Activated B cell treated with CpG ODN at 0.5 μM for 24 hours (primary cell): ENCODE data around the gene PI4KA. TPM values are rescaled to one million over a fixed set of nuclear protein-coding genes. Genes with fewer than 3 reads are reported as not detected.

Experiments used
- ATAC-seq: fragments of 200-7000 bp; cut with Tn5 transposase; one replicate; pipeline ENCODE4 v1.10.0; 2021; ENCODE audit warnings: low read depth, mild to moderate bottlenecking, moderate library complexity
- CTCF ChIA-PET: fragments of 350-600 bp; sonication (Branson Sonifier 250); formaldehyde crosslinking; loops from one replicate; lab custom pipeline; 2021; ENCODE audit warnings: antibody characterized with exemption; lab: Charles Lee
- POLR2A ChIA-PET: fragments of 350-600 bp; sonication (Branson Sonifier 250); formaldehyde crosslinking; loops from one replicate; lab custom pipeline; 2021; ENCODE audit warnings: antibody characterized with exemption; lab: Charles Lee
- DNase-seq: peaks from one replicate; pipeline ENCODE4 v3.0.0; 2022
- H3K27ac Mint-ChIP-seq: one replicate; pipeline ENCODE4 v1.8.0; 2020; ENCODE audit warnings: mixed read lengths
- H3K27me3 Mint-ChIP-seq: one replicate; pipeline ENCODE4 v1.8.0; 2021; ENCODE audit warnings: mixed read lengths
- H3K36me3 Mint-ChIP-seq: one replicate; pipeline ENCODE4 v1.8.0; 2021; ENCODE audit warnings: low read depth, mixed read lengths
- H3K4me1 Mint-ChIP-seq: one replicate; pipeline ENCODE4 v1.8.0; 2021; ENCODE audit warnings: mixed read lengths
- H3K4me3 Mint-ChIP-seq: one replicate; pipeline ENCODE4 v1.8.0; 2020; ENCODE audit warnings: mild to moderate bottlenecking, mixed read lengths
- H3K9me3 Mint-ChIP-seq: one replicate; pipeline ENCODE4 v1.8.0; 2020; ENCODE audit warnings: mixed read lengths
- CTCF ChIP-seq: fragments of 200-600 bp; IDR thresholded peaks from one replicate; pipeline ENCODE4 v1.8.0; 2022; ENCODE audit warnings: antibody characterized with exemption, mild to moderate bottlenecking
- intact Hi-C: fragments of 100-400 bp; cut with micrococcal nuclease; formaldehyde crosslinking; loops from one replicate; pipeline ENCODE4 v1.15.1; 2024
- total RNA-seq: library from RNA; stranded (reverse); gene quantifications from 2 replicates; pipeline ENCODE4 v1.2.3, GENCODE V29; 2022

PI4KA gene
- total RNA-seq, 1 donor from 2014 or later = 114 TPM

- Mint-ChIP-seq H3K4me3 (no peak overlapping the region), H3K27me3 (no peaks in the 10 kb centered on the region), H3K27ac (no peak overlapping the region), H3K4me1 (peaks cover 33% of the 10 kb centered on the region), H3K9me3 (no peaks in the 10 kb centered on the region), H3K36me3 (peaks cover 64% of the 10 kb centered on the region)
- ChIA-PET CTCF (interaction anchor here (1.1 kb wide), 1 partner anchor 13 kb away, joined by 3 read pairs; no protein-coding TSS in a partner anchor), POLR2A (no interaction called here)
- no peak for TF ChIP-seq CTCF
- ATAC-seq (no peak), DNase-seq (no peak)
- intact Hi-C loops = no loop called here
Observed at GRCh38 chr22:20744456-20744855, 114.2 kb downstream of the PI4KA start.

- Mint-ChIP-seq H3K27me3 (no peaks in the 10 kb centered on the region), H3K9me3 (no peaks in the 10 kb centered on the region), H3K36me3 (peaks cover 70% of the 10 kb centered on the region), H3K4me1 (peaks cover 22% of the 10 kb centered on the region), H3K27ac (no peak overlapping the region), H3K4me3 (no peak overlapping the region)
- POLR2A ChIA-PET = interaction anchor here (1.5 kb wide), 1 partner anchor 39 kb away, joined by 3 read pairs; no protein-coding TSS in a partner anchor
- no peak for TF ChIP-seq CTCF
- no peak for DNase-seq
- CTCF ChIA-PET = interaction anchor here (0.6 to 2.2 kb wide), 6 partner anchors 38 to 325 kb away, joined by 3 to 20 read pairs (median 6); no protein-coding TSS in a partner anchor
- no peak for ATAC-seq
- intact Hi-C loops = loop anchor here (1.0 kb wide), 2 partner anchors 136 to 178 kb away; no protein-coding TSS in a partner anchor
Observed at GRCh38 chr22:20742764-20743163, 115.8 kb downstream of the PI4KA start.

GRCh38 chr22:20741634-20742581 lies 116.7 kb downstream of the PI4KA start:
- peaks cover 14% of the 10 kb centered on the region for H3K4me1 Mint-ChIP-seq
- H3K27ac Mint-ChIP-seq = no peak overlapping the region
- H3K27me3 Mint-ChIP-seq = no peaks in the 10 kb centered on the region
- peaks cover 64% of the 10 kb centered on the region for H3K36me3 Mint-ChIP-seq
- peak; percentile 40 for ATAC-seq
- no peaks in the 10 kb centered on the region for H3K9me3 Mint-ChIP-seq
- CTCF ChIA-PET = interaction anchor here (0.6 to 2.2 kb wide), 9 partner anchors 37 to 324 kb away, joined by 3 to 20 read pairs (median 4); no protein-coding TSS in a partner anchor
- DNase-seq = no peak
- POLR2A ChIA-PET = interaction anchor here (1.5 kb wide), 1 partner anchor 38 kb away, joined by 3 read pairs; no protein-coding TSS in a partner anchor
- no peak for TF ChIP-seq CTCF
- intact Hi-C loops = loop anchor here (1.0 kb wide), 2 partner anchors 136 to 178 kb away; no protein-coding TSS in a partner anchor
- H3K4me3 Mint-ChIP-seq = no peak overlapping the region

GRCh38 chr22:20741008-20741633 lies 117.5 kb downstream of the PI4KA start:
- H3K4me1 Mint-ChIP-seq = peaks cover 8% of the 10 kb centered on the region
- H3K4me3 Mint-ChIP-seq = no peak overlapping the region
- no peaks in the 10 kb centered on the region for H3K27me3 Mint-ChIP-seq
- ATAC-seq (no peak), DNase-seq (no peak)
- intact Hi-C loops = no loop called here
- no peak for TF ChIP-seq CTCF
- H3K36me3 Mint-ChIP-seq = peaks cover 64% of the 10 kb centered on the region
- no peak overlapping the region for H3K27ac Mint-ChIP-seq
- POLR2A ChIA-PET = no interaction called here
- no peaks in the 10 kb centered on the region for H3K9me3 Mint-ChIP-seq
- CTCF ChIA-PET = interaction anchor here (1.0 to 2.2 kb wide), 7 partner anchors 36 to 323 kb away, joined by 3 to 20 read pairs (median 4); no protein-coding TSS in a partner anchor
